Caki2 (cell line): ENCODE results near the gene MED12L. TPM values are rescaled to one million over a fixed set of nuclear protein-coding genes. Genes with fewer than 3 reads are reported as not detected.

ENCODE experiments used
- DNase-seq: peaks from one replicate; pipeline ENCODE4 v3.0.0-alpha.2; 2015; ENCODE audit warnings: low read depth
- in situ Hi-C: cut with HindIII; loops from 2 replicates; pipeline ENCODE4 v1.10.0; 2016; ENCODE audit warnings: low sequenced_read_pairs, low pct_unique_long_range_greater_than_20kb, mixed read lengths
- total RNA-seq: library from RNA; depleted of rRNA; stranded (reverse); fragments of >200 nt; shearing (Covaris generic); gene quantifications from 2 replicates; pipeline ENCODE4 v1.2.3, GENCODE V29; 2014; ENCODE audit warnings: low replicate concordance

MED12L gene
- total RNA-seq, 1 experiment from 2014 or later, result 0.24 TPM

- no peak for DNase-seq
- in situ Hi-C loops, result no loop called here
These were observed 39.0 kb downstream of the MED12L start for GRCh38 chr3:151124476-151124875.

- DNase-seq, result no peak
These were observed 45.0 kb downstream of the MED12L start for GRCh38 chr3:151130428-151130827.

GRCh38 chr3:151133175-151133574 lies 47.7 kb downstream of the MED12L start:
- in situ Hi-C loops, result no loop called here
- no peak for DNase-seq

More at GRCh38 chr3:151130428-151130827, 45.0 kb downstream of the MED12L start:
- in situ Hi-C loops, result no loop called here

GRCh38 chr3:151133917-151134450 lies 48.5 kb downstream of the MED12L start:
- in situ Hi-C loops, result no loop called here
- no peak for DNase-seq

GRCh38 chr3:151135541-151136337 lies 50.3 kb downstream of the MED12L start:
- no peak for DNase-seq
- in situ Hi-C loops, result no loop called here

- in situ Hi-C loops, result no loop called here
- DNase-seq, result no peak
These were observed 57.5 kb downstream of the MED12L start for GRCh38 chr3:151142929-151143328.

GRCh38 chr3:151144016-151144415 lies 58.6 kb downstream of the MED12L start:
- in situ Hi-C loops, result no loop called here
- no peak for DNase-seq

- in situ Hi-C loops, result no loop called here
- DNase-seq, result no peak
These were observed 59.3 kb downstream of the MED12L start for GRCh38 chr3:151144760-151145159.

GRCh38 chr3:151145713-151146070 lies 60.2 kb downstream of the MED12L start:
- in situ Hi-C loops, result no loop called here
- DNase-seq, result no peak

- peak; percentile 70 for DNase-seq
- in situ Hi-C loops, result no loop called here
These were observed 60.7 kb downstream of the MED12L start for GRCh38 chr3:151146071-151146730.

- peak; percentile 43 for DNase-seq
These were observed 61.2 kb downstream of the MED12L start for GRCh38 chr3:151146731-151147091.

GRCh38 chr3:151147299-151147698 lies 61.8 kb downstream of the MED12L start:
- DNase-seq, result no peak
- in situ Hi-C loops, result no loop called here

More at GRCh38 chr3:151146731-151147091, 61.2 kb downstream of the MED12L start:
- in situ Hi-C loops, result no loop called here

GRCh38 chr3:151152455-151153079 lies 67.1 kb downstream of the MED12L start:
- in situ Hi-C loops, result no loop called here

GRCh38 chr3:151154566-151154965 lies 69.1 kb downstream of the MED12L start:
- in situ Hi-C loops, result no loop called here
- DNase-seq, result no peak

More at GRCh38 chr3:151152455-151153079, 67.1 kb downstream of the MED12L start:
- DNase-seq, result no peak

- in situ Hi-C loops, result no loop called here
- DNase-seq, result no peak
These were observed 70.1 kb downstream of the MED12L start for GRCh38 chr3:151155409-151156128.

- DNase-seq, result peak; percentile 54
- in situ Hi-C loops, result no loop called here
These were observed 71.3 kb downstream of the MED12L start for GRCh38 chr3:151156618-151157216.

- in situ Hi-C loops, result no loop called here
- no peak for DNase-seq
These were observed 74.3 kb downstream of the MED12L start for GRCh38 chr3:151159806-151160205.

- DNase-seq, result no peak
- in situ Hi-C loops, result no loop called here
These were observed 79.8 kb downstream of the MED12L start for GRCh38 chr3:151165226-151165625.
